Endothelial cell of umbilical vein (primary cell): ENCODE results near the gene CKS1B. TPM values are rescaled to one million over a fixed set of nuclear protein-coding genes. Genes with fewer than 3 reads are reported as not detected.

ENCODE experiments used
- BruUV-seq: library from RNA; stranded (reverse); fragments of 400-500 nt; replicated peaks from 2 replicates; lab custom pipeline; 2021; lab: Mats Ljungman, UMichigan
- CTCF ChIA-PET: fragments of 300-600, 350-600 bp; sonication (Branson Sonifier 250); formaldehyde crosslinking; loops from one replicate; lab custom pipeline; 2021; ENCODE audit warnings: antibody characterized with exemption, inconsistent platforms; lab: Charles Lee
- POLR2A ChIA-PET: fragments of 300-600, 350-600 bp; sonication (Branson Sonifier 250); formaldehyde crosslinking; loops from one replicate; lab custom pipeline; 2021; ENCODE audit warnings: antibody characterized with exemption, inconsistent platforms; lab: Charles Lee
- DNase-seq: peaks from one replicate; pipeline ENCODE4 v3.0.0-alpha.2; 2011; ENCODE audit warnings: low read depth, low spot score
- FAIRE-seq: peaks from 2 replicates; lab custom pipeline; 2011; peaks lifted over from hg19 to GRCh38; lab: Jason Lieb, UNC
- H2AFZ ChIP-seq: 2 replicates; pipeline ENCODE4 v1.6.0; 2012; ENCODE audit warnings: low read depth, low read length, control low read depth, inconsistent platforms
- H3K27ac ChIP-seq: 2 replicates; pipeline ENCODE4 v1.5.1; 2011; ENCODE audit warnings: low read depth, mild to moderate bottlenecking, control low read depth, low read length, moderate library complexity; ENCODE audit not compliant: insufficient read depth
- H3K27me3 ChIP-seq, 2 experiments: 2 replicates each; pipeline versions ENCODE4 v1.6.0 to v1.6.1; 2011; ENCODE audit warnings: low read length in 2 of 2, mixed read lengths in 1 of 2; ENCODE audit not compliant: control insufficient read depth in 2 of 2, insufficient read depth in 2 of 2
- H3K36me3 ChIP-seq, 2 experiments: 2 replicates in 1 of 2; 3 replicates in 1 of 2; pipeline ENCODE4 v1.5.1; 2011; ENCODE audit warnings: low read length in 2 of 2, mild to moderate bottlenecking in 1 of 2, moderate library complexity in 1 of 2; ENCODE audit not compliant: control insufficient read depth in 2 of 2, insufficient read depth in 2 of 2; ENCODE audit errors: extremely low read depth in 1 of 2
- H3K4me1 ChIP-seq: 3 replicates; pipeline ENCODE4 v1.5.1; 2011; ENCODE audit warnings: mild to moderate bottlenecking, low read length; ENCODE audit not compliant: control insufficient read depth, insufficient read depth; ENCODE audit errors: extremely low read depth
- H3K4me2 ChIP-seq: 2 replicates; pipeline ENCODE4 v1.6.1; 2011; ENCODE audit warnings: low read length, control low read depth, mixed read lengths; ENCODE audit not compliant: insufficient read depth
- H3K4me3 ChIP-seq, 3 experiments: fragments of 200-600 bp in 1 of 3; sonication (generic), shearing (Covaris generic) in 1 of 3; replicated peaks in 1 of 3; 2 replicates each; pipeline ENCODE4 v1.5.1; 2011 to 2016; ENCODE audit warnings: control low read depth in 3 of 3, low read length in 3 of 3, mild to moderate bottlenecking in 2 of 3, inconsistent platforms in 1 of 3, low read depth in 1 of 3, moderate library complexity in 1 of 3; ENCODE audit not compliant: insufficient read depth in 1 of 3
- H3K79me2 ChIP-seq: 2 replicates; pipeline ENCODE4 v1.6.0; 2012; ENCODE audit warnings: low read length, inconsistent platforms; ENCODE audit not compliant: control insufficient read depth, insufficient read depth
- H3K9ac ChIP-seq: replicated peaks from 2 replicates; pipeline ENCODE3; 2011; ENCODE audit warnings: low read length, control low read depth; ENCODE audit not compliant: insufficient read depth; ENCODE audit errors: extremely low read depth
- H3K9me1 ChIP-seq: replicated peaks from 3 replicates; pipeline ENCODE4 v1.6.0; 2011; ENCODE audit warnings: mild to moderate bottlenecking, low read length; ENCODE audit not compliant: control insufficient read depth, insufficient read depth; ENCODE audit errors: extremely low read depth
- H3K9me3 ChIP-seq: replicated peaks from 2 replicates; pipeline ENCODE4 v1.5.1; 2012; ENCODE audit warnings: low read length, inconsistent platforms; ENCODE audit not compliant: control insufficient read depth, insufficient read depth
- H4K20me1 ChIP-seq: replicated peaks from 2 replicates; pipeline ENCODE3; 2011; ENCODE audit warnings: mild to moderate bottlenecking, low read length; ENCODE audit not compliant: control insufficient read depth, insufficient read depth; ENCODE audit errors: extremely low read depth
- CTCF ChIP-seq, 2 donors: IDR thresholded peaks; 1 replicate in 1 of 2; 2 replicates in 1 of 2; pipeline ENCODE4 v1.5.1; 2011; ENCODE audit warnings: low read length in 2 of 2, mild to moderate bottlenecking in 2 of 2, moderate library complexity in 2 of 2, control low read depth in 1 of 2, inconsistent platforms in 1 of 2, low read depth in 1 of 2; ENCODE audit not compliant: insufficient read depth in 1 of 2; ENCODE audit errors: extremely low read depth in 1 of 2
- MYC ChIP-seq: IDR thresholded peaks from one replicate; pipeline ENCODE4 v1.6.1; 2011; ENCODE audit warnings: mild to moderate bottlenecking, low read depth, low read length
- dilution Hi-C: fragments of 300-500 bp; cut with MboI; formaldehyde crosslinking; loops from one replicate; pipeline ENCODE4 v1.15.0; 2019; ENCODE audit warnings: low sequenced_read_pairs; ENCODE audit not compliant: extremely low pct_ligation_motif_present
- intact Hi-C: fragments of 100-400 bp; cut with micrococcal nuclease; formaldehyde crosslinking; loops from one replicate; pipeline ENCODE4 v1.10.0; 2022
- polyA plus RNA-seq, 4 experiments: library from polyadenylated mRNA; depleted of rRNA in 3 of 4; stranded (reverse) in 3 of 4; unstranded in 1 of 4; fragments of >200 nt; gene quantifications; 2 replicates each; pipeline versions ENCODE4 v1.2.1 to v1.2.3, GENCODE V29; 2011 to 2012; ENCODE audit warnings: missing spikeins in 1 of 4
- total RNA-seq: library from RNA; stranded (reverse); gene quantifications from 2 replicates; pipeline ENCODE4 v1.2.3, GENCODE V29; 2021

The CKS1B gene
- total and polyA plus RNA-seq, 2 donors (not counting 3 experiments of a cell fraction or from before 2014, with no cell fraction given): 126 to 280 TPM

GRCh38 chr1:155001675-155002463 is 27.4 kb downstream of the CKS1B start:
- dilution Hi-C loops (no loop called here), intact Hi-C loops (loop anchor here (1.0 to 5.0 kb wide), 9 partner anchors 15 to 445 kb away; partner anchors contain the start of genes ADAM15, PBXIP1 and UBE2Q1)
- no peak for TF ChIP-seq MYC
- peak; percentile 12 to 63 for TF ChIP-seq CTCF (IDR thresholded peaks at IDR 0.05; ENCODE audit: extremely low read depth in 1 of 2, insufficient read depth in 1 of 2, low read depth in 1 of 2, low read length in 2 of 2)
- no peaks in the 10 kb centered on the region for H4K20me1 ChIP-seq
- no peaks in the 10 kb centered on the region for H3K36me3 ChIP-seq
- no peaks in the 10 kb centered on the region for H3K9me1 ChIP-seq
- no peaks in the 10 kb centered on the region for H3K9me3 ChIP-seq
- H3K79me2 ChIP-seq: peaks cover 16% of the 10 kb centered on the region
- peak overlapping the region; percentile 40 for H3K9ac ChIP-seq
- peak overlapping the region; percentile 87 for H3K4me2 ChIP-seq
- CTCF ChIA-PET: interaction anchor here (3.1 to 6.5 kb wide), 4 partner anchors 13 to 65 kb away, joined by 12 to 87 read pairs (median 47); partner anchors contain the start of genes ADAM15, CKS1B, PMVK and SHC1
- DNase-seq (peak; percentile 99), FAIRE-seq (peak; percentile 99)
- peak overlapping the region; percentile 93 for H2AFZ ChIP-seq
- POLR2A ChIA-PET: interaction anchor here (1.0 kb wide), 1 partner anchor 29 kb away, joined by 3 read pairs; no protein-coding TSS in a partner anchor
- BruUV-seq: no TSS peak
- peaks cover 25% of the 10 kb centered on the region for H3K4me1 ChIP-seq
- H3K4me3 ChIP-seq: peak overlapping the region; percentile 57 to 94 (median 61)
- H3K27ac ChIP-seq: peak overlapping the region; percentile 26
- no peaks in the 10 kb centered on the region for H3K27me3 ChIP-seq
